Astrocyte (in vitro differentiated cells and primary cell): ENCODE data around the gene RPS27L.

Source experiments
- EZH2 ChIP-seq: IDR thresholded peaks from 2 replicates; pipeline ENCODE4 v1.6.1; 2012; ENCODE audit warnings: mild to moderate bottlenecking, low read length, inconsistent platforms; ENCODE audit not compliant: insufficient read depth
- TF ChIP-seq, protein P1 (sequence below): IDR thresholded peaks from 2 replicates; pipeline ENCODE4 v1.5.1; 2011; ENCODE audit warnings: low read depth, mild to moderate bottlenecking, inconsistent platforms, low read length, moderate library complexity; ENCODE audit not compliant: insufficient read depth

DNA sequence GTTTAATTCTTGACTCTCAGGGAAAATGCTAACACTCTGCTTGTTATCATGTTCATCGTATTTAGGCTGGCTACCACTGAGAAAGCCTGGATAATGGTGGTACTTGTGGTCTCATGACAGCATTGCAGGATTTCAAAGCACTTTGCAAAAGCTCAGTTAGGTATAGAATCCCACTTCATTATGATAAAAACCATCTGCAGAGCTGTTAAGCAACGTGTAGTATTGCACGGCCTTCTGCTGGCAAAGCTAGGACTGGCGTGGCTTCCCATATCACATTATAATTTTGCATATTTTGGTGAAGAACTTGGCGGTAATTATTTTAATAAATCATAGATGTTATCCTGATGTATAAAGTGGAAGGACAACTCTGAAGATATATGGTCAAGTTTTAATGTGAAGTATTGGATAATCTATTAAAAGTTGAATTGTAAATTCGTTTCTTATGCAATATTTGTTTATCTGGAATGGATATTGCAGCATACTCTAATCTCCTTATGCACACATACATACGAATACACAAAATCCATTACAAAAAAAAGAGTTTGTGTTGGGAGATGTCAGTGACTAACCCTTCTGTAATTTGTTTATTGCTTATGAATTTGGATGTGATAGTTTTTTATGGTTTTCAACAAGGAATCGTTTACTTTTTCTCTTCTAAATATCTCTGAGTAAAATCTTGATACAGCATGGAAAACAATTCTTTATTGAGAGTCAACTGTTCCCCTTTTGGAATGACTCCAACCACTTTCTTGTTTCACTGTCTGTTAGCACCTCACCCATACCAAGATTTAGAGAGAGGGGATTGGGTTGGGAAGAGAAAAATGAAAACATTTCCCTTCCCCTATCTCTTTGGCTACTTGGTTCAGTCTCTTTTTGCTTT lies 41.3 kb upstream of the RPS27L start:
- TF ChIP-seq, protein P1, sequence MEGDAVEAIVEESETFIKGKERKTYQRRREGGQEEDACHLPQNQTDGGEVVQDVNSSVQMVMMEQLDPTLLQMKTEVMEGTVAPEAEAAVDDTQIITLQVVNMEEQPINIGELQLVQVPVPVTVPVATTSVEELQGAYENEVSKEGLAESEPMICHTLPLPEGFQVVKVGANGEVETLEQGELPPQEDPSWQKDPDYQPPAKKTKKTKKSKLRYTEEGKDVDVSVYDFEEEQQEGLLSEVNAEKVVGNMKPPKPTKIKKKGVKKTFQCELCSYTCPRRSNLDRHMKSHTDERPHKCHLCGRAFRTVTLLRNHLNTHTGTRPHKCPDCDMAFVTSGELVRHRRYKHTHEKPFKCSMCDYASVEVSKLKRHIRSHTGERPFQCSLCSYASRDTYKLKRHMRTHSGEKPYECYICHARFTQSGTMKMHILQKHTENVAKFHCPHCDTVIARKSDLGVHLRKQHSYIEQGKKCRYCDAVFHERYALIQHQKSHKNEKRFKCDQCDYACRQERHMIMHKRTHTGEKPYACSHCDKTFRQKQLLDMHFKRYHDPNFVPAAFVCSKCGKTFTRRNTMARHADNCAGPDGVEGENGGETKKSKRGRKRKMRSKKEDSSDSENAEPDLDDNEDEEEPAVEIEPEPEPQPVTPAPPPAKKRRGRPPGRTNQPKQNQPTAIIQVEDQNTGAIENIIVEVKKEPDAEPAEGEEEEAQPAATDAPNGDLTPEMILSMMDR: no peak
- no peak for TF ChIP-seq EZH2
